Keratinocyte (primary cell): ENCODE results near the gene MX2. TPM values are rescaled to one million over a fixed set of nuclear protein-coding genes. Genes with fewer than 3 reads are reported as not detected.
A peak's percentile ranks its signal among the peaks of the same experiment; 100 is the strongest.

Source experiments
- DNase-seq: peaks from one replicate; pipeline ENCODE4 v3.0.0-alpha.2; 2011; ENCODE audit warnings: low read depth, missing footprints, low spot score
- FAIRE-seq: peaks from 2 replicates; lab custom pipeline; 2011; peaks lifted over from hg19 to GRCh38; lab: Jason Lieb, UNC
- H2AFZ ChIP-seq: 2 replicates; pipeline ENCODE4 v1.6.0; 2012; ENCODE audit warnings: low read length, control low read depth, inconsistent platforms; ENCODE audit not compliant: control insufficient read depth
- H3K27ac ChIP-seq: 2 replicates; pipeline ENCODE4 v1.5.1; 2011; ENCODE audit warnings: low read length; ENCODE audit not compliant: control insufficient read depth, insufficient read depth
- H3K27me3 ChIP-seq: 3 replicates; pipeline ENCODE4 v1.6.0; 2011; ENCODE audit warnings: low read length; ENCODE audit not compliant: control insufficient read depth, insufficient read depth; ENCODE audit errors: extremely low read depth
- H3K36me3 ChIP-seq, 2 experiments: 2 replicates in 1 of 2; 3 replicates in 1 of 2; pipeline ENCODE4 v1.5.1; 2011; ENCODE audit warnings: low read length in 2 of 2, mild to moderate bottlenecking in 1 of 2; ENCODE audit not compliant: control insufficient read depth in 2 of 2, insufficient read depth in 2 of 2; ENCODE audit errors: extremely low read depth in 1 of 2
- H3K4me1 ChIP-seq: 3 replicates; pipeline ENCODE4 v1.5.1; 2011; ENCODE audit warnings: low read length; ENCODE audit not compliant: control insufficient read depth, insufficient read depth; ENCODE audit errors: extremely low read depth
- H3K4me2 ChIP-seq: 3 replicates; pipeline ENCODE4 v1.6.0; 2011; ENCODE audit warnings: low read depth, low read length; ENCODE audit not compliant: control insufficient read depth, insufficient read depth; ENCODE audit errors: extremely low read depth
- H3K4me3 ChIP-seq, 3 experiments: fragments of 200-600 bp in 1 of 3; sonication (generic) in 1 of 3; 2 replicates in 2 of 3; 3 replicates in 1 of 3; pipeline ENCODE4 v1.5.1; 2011 to 2016; ENCODE audit warnings: low read length in 3 of 3, mild to moderate bottlenecking in 3 of 3, control low read depth in 2 of 3, inconsistent platforms in 1 of 3, low read depth in 1 of 3, mixed read lengths in 1 of 3, mixed run types in 1 of 3, moderate library complexity in 1 of 3; ENCODE audit not compliant: control insufficient read depth in 2 of 3, insufficient read depth in 2 of 3; ENCODE audit errors: extremely low read depth in 1 of 3
- H3K79me2 ChIP-seq: 2 replicates; pipeline ENCODE4 v1.6.0; 2012; ENCODE audit warnings: low read length; ENCODE audit not compliant: control insufficient read depth, insufficient read depth
- H3K9ac ChIP-seq: 3 replicates; pipeline ENCODE4 v1.6.0; 2011; ENCODE audit warnings: low read length; ENCODE audit not compliant: control insufficient read depth, insufficient read depth; ENCODE audit errors: extremely low read depth
- H3K9me1 ChIP-seq: 3 replicates; pipeline ENCODE4 v1.6.0; 2011; ENCODE audit warnings: low read length; ENCODE audit not compliant: control insufficient read depth, insufficient read depth; ENCODE audit errors: extremely low read depth
- H3K9me3 ChIP-seq: 2 replicates; pipeline ENCODE4 v1.5.1; 2012; ENCODE audit warnings: low read depth, low read length; ENCODE audit not compliant: control insufficient read depth
- H4K20me1 ChIP-seq: 3 replicates; pipeline ENCODE4 v1.6.0; 2011; ENCODE audit warnings: low read length; ENCODE audit not compliant: control insufficient read depth, insufficient read depth; ENCODE audit errors: extremely low read depth
- EZH2 ChIP-seq: IDR thresholded peaks from one replicate; pipeline ENCODE4 v1.6.1; 2012; ENCODE audit warnings: inconsistent platforms, mild to moderate bottlenecking, low read length, moderate library complexity
- dilution Hi-C: fragments of 300-500 bp; cut with MboI; formaldehyde crosslinking; loops from one replicate; pipeline ENCODE4 v1.7.0; 2020; ENCODE audit warnings: low sequenced_read_pairs; ENCODE audit not compliant: extremely low pct_ligation_motif_present
- polyA plus RNA-seq, 5 experiments: library from polyadenylated mRNA; depleted of rRNA in 3 of 5; stranded (reverse) in 3 of 5; stranded (forward) in 1 of 5; unstranded in 1 of 5; fragments of >200 nt; gene quantifications; 1 replicate in 1 of 5; 2 replicates in 3 of 5; 3 replicates in 1 of 5; pipeline versions ENCODE4 v1.2.1 to v1.2.3, GENCODE V29; 2011 to 2012; ENCODE audit warnings: missing spikeins in 2 of 5, low read depth in 1 of 5, low replicate concordance in 1 of 5
- TF ChIP-seq, protein P1 (sequence below), 3 experiments: IDR thresholded peaks in 1 of 3; conservative IDR thresholded peaks in 1 of 3; optimal IDR thresholded peaks in 1 of 3; 2 replicates in 2 of 3; 3 replicates in 1 of 3; pipeline versions ENCODE3 to v1.5.1; 2011; ENCODE audit warnings: low read length in 3 of 3, mild to moderate bottlenecking in 3 of 3, moderate library complexity in 2 of 3, control low read depth in 1 of 3, inconsistent platforms in 1 of 3; ENCODE audit not compliant: insufficient read depth in 2 of 3; ENCODE audit errors: extremely low read depth in 1 of 3

Gene MX2
- polyA plus RNA-seq, 1 donor (not counting 4 experiments of a cell fraction or from before 2014, with no cell fraction given) = 7.1 TPM

- no peak overlapping the region for H3K4me3 ChIP-seq
- no peak overlapping the region for H2AFZ ChIP-seq
- DNase-seq (no peak), FAIRE-seq (no peak)
- peaks cover 12% of the 10 kb centered on the region for H3K27me3 ChIP-seq
- H4K20me1 ChIP-seq = no peaks in the 10 kb centered on the region
- H3K4me1 ChIP-seq = no peaks in the 10 kb centered on the region
- H3K27ac ChIP-seq = no peak overlapping the region
- no peak for TF ChIP-seq EZH2
- TF ChIP-seq, protein P1, sequence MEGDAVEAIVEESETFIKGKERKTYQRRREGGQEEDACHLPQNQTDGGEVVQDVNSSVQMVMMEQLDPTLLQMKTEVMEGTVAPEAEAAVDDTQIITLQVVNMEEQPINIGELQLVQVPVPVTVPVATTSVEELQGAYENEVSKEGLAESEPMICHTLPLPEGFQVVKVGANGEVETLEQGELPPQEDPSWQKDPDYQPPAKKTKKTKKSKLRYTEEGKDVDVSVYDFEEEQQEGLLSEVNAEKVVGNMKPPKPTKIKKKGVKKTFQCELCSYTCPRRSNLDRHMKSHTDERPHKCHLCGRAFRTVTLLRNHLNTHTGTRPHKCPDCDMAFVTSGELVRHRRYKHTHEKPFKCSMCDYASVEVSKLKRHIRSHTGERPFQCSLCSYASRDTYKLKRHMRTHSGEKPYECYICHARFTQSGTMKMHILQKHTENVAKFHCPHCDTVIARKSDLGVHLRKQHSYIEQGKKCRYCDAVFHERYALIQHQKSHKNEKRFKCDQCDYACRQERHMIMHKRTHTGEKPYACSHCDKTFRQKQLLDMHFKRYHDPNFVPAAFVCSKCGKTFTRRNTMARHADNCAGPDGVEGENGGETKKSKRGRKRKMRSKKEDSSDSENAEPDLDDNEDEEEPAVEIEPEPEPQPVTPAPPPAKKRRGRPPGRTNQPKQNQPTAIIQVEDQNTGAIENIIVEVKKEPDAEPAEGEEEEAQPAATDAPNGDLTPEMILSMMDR (optimal IDR thresholded peaks at IDR 0.05 in 1 of 3, IDR thresholded peaks at IDR 0.05 in 1 of 3, conservative IDR thresholded peaks at IDR 0.05 in 1 of 3; ENCODE audit: extremely low read depth in 1 of 3, insufficient read depth in 2 of 3, low read length in 3 of 3) = peak in 1 of 3 experiments; percentile 6
- H3K36me3 ChIP-seq = no peaks in the 10 kb centered on the region
- no peak overlapping the region for H3K9ac ChIP-seq
- H3K9me3 ChIP-seq = no peaks in the 10 kb centered on the region
- no peaks in the 10 kb centered on the region for H3K79me2 ChIP-seq
- no peak overlapping the region for H3K4me2 ChIP-seq
- no peaks in the 10 kb centered on the region for H3K9me1 ChIP-seq
- dilution Hi-C loops = no loop called here
Measured at GRCh38 chr21:41360072-41360821, 1.6 kb upstream of the MX2 start.

DNA sequence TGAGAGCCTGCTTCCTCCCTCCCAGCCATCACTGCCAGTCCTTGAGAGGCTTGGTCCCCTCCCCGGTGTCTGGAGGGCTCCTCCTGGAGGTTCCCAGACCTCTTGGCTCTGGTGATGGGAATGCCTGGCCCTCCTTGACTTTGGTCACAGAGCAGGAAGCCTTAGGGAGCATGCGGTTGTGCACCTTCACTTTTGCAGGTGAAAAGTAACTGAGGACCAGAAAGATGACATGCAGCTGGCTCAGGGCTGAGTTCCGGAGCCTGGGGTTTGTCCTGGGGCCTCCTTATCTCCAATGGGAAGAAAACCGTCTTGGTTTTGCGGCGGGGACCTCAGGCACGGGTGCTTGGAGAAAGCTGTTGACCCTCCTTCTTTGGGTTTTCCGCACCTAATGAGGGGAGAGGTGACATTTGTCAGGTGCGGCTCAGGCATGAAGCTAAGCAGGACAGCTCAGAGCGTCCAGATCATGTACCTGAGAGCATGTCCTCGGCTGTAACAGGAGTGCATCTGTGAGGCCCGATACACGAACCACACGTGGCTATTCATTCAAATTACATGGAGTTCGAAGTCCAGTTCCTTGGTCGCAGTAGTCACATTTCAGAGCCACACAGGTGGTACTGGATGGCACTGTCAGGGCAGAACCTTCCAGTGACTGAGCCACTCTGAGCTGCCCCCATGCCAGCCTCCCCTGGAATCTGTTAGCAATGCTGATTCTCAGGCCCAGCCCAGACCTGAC lies 608 bp upstream of the MX2 start:
- no peaks in the 10 kb centered on the region for H3K4me1 ChIP-seq
- no peak overlapping the region for H3K4me3 ChIP-seq
- H3K79me2 ChIP-seq = no peaks in the 10 kb centered on the region
- H3K9ac ChIP-seq = no peak overlapping the region
- no peaks in the 10 kb centered on the region for H3K9me3 ChIP-seq
- no peak for TF ChIP-seq EZH2
- TF ChIP-seq, protein P1 (optimal IDR thresholded peaks at IDR 0.05 in 1 of 3, IDR thresholded peaks at IDR 0.05 in 1 of 3, conservative IDR thresholded peaks at IDR 0.05 in 1 of 3; ENCODE audit: extremely low read depth in 1 of 3, insufficient read depth in 2 of 3, low read length in 3 of 3) = no peak
- H3K27ac ChIP-seq = no peak overlapping the region
- dilution Hi-C loops = no loop called here
- peaks cover 12% of the 10 kb centered on the region for H3K27me3 ChIP-seq
- H4K20me1 ChIP-seq = no peaks in the 10 kb centered on the region
- FAIRE-seq (no peak), DNase-seq (no peak)
- H3K9me1 ChIP-seq = no peaks in the 10 kb centered on the region
- H2AFZ ChIP-seq = no peak overlapping the region
- H3K36me3 ChIP-seq = no peaks in the 10 kb centered on the region
- no peak overlapping the region for H3K4me2 ChIP-seq
